ENCODE results near the gene COL5A1.

COL5A1 gene

DNA sequence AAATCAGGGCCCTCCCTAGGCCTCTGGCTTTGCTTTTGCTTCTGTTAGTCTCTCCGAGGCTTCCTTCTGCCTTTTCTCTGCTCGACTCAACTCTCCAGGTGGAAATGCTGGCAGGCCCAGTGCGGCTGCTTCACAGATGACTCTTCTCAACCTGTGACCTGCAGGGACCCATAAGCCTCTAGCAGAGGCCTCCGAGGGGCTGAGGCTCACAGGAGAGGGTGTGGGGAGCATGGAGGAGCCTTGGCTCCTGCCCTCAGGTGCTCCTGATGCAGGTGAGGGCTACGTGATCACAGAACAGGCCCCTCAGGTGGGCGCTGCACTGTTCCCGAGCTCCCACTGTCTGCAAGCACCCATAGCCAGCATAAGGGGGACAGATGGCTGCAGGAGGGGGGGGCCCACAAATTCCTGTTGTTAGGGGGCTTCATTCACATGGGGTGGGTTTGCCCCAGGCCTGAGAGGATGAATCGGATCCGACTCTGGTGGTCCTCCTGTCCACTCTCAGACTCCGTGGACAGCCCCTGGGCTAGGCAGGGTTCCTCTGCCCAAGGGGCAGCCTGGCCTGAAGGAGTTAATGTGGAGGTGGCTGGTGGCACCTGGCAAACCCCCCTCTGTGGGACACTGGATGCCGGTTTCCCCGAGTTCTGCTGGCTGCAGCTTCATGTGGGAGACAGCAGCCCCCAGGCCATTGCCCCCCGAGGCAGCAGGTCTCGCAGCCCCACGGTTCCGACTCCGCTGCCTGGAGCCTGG, 228.1 kb downstream of the COL5A1 start:
- DNase-seq, result no peak

- DNase-seq, result no peak
Observed at GRCh38 chr9:134870301-134870694, 228.7 kb downstream of the COL5A1 start.

DNA sequence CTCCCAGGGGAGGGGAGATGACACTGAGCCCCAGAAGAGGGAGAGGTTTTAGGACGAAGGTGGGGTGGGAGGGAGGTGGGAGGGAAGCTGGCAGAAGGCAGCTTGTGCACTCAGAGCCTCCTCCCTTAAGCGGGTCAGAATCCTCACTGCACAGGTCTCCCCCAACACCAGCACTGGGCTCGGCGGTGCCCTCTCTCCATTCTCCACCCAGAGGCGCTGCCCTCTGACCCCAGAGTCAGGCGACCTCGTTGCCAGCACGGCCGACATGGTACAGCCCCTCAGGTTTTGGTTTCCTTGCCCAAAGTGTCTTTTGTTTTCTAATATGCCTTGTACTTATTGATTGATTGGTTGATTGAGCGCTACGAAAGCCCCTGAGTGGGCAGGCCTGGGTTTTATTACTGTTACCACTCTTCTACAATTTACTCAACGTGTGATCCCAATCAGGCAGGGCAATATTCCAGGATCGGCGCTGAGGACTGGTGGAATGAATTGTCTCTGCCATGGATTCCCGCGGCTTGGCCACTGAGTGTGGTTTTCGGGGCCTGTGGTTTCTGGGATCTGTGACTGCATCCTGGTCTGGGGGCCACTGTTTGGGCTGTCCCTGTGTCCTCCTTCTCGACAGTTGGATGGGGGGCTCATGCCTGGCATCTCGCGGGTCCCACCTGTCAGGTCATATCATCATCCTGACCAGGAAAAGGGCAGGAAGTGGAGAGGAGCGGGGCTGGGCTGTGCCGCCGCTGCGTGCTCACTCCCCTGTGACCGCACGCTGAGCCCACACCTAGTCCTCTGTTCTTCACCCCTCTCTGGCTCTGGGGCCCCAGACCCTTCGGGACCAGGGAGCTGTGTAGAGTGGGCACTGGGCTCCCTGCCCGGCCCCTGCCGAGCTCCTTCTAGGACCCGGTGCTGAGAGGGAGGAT, 229.4 kb downstream of the COL5A1 start:
- no peak for DNase-seq

DNA sequence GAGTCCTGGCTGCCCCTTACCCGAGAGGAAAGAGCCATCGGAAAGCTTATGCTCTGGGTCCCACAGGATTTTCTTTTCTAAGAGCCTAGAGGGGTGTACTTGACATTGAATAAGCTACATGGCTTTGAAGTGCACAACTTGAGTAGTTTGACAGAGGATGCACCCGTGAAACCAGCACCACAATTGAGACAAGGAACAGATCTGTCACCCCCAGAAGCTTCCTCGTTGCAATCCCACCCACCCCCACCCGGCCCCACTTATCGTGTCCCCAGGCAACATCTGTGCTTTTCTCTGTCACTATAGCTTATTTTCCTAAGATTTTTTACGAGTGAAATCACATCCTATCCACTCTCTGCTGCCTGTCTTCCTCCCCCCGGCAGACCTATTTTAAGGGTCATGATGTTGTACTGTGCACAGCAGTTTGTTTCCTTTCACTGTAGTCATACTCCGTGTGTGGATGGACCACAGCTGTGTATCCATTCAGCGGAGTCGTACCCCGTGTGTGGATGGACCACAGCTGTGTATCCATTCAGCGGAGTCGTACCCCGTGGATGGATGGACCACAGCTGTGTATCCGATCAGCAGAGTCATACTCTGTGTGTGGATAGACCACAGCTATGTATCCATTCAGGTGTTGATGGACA, 230.2 kb downstream of the COL5A1 start:
- no peak for DNase-seq

- no peak for DNase-seq
Observed at GRCh38 chr9:134872482-134873231, 231.1 kb downstream of the COL5A1 start.

- no peak for DNase-seq
Observed at GRCh38 chr9:134875371-134875770, 233.8 kb downstream of the COL5A1 start.

- no peak for DNase-seq
Observed at GRCh38 chr9:134877541-134877940, 235.9 kb downstream of the COL5A1 start.

DNA sequence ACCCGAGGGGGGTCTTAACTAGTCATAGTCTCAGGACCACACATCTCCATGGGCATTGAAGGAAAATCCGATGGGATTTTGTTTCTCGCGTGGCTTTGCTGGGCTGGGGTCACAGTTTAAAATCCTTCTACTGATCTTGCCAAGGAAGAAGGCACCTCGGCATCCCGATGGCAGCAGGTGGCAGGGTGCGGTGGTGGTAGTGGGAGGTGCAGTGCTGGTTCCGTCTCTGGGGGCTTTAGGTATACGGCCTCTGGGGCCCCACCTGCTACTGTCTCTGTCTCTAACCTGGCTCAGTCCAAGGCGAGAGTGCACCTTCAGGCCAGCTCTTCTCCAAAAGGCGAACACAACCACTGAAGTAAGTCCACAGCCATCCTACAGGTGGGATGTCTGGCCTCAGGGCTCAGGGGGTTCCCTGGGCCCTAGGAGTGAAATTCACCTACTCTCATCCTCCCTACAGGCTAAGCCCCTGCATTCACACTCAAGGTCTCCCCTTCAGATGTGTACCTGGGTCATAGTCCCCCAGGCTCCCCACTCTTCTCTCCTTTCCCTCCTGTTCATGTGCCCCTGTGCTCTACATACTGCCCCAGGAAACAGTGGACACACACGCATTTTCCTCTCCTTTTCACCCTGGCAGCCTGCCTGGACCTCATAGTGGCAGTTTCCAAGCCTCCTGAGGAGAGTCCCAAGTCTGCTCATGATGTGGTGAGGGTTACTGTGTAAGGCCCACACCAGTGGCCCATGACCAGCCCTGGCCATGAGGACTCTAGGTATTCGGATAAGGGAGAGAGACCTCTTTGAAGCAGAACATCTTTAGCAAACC, 238.3 kb downstream of the COL5A1 start:
- DNase-seq, result no peak

GRCh38 chr9:134880484-134881312, 239.1 kb downstream of the COL5A1 start, which contains the start of gene FCN2:
FCN2 (plus strand) TSS chr9:134880810; CDS start chr9:134880822, 12 bp downstream.
- DNase-seq, result no peak

DNA sequence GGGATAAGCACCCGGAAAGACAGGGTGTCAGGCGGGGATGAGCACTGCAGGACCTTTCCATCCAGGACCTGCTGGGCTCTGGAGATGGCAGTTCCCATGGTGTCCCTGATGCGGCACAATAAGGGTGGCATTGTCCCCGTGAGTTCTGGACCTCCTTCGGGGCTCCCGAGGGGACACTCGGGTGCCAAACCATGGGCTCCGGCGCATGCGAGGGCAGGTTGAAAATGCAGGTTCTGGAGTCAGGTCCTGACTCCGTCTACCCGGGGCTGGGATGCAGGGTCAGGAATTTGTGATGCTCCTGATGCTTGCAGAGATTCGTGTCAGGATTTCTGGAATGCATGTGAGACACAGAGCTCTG, 239.7 kb downstream of the COL5A1 start:
- DNase-seq, result no peak

DNA sequence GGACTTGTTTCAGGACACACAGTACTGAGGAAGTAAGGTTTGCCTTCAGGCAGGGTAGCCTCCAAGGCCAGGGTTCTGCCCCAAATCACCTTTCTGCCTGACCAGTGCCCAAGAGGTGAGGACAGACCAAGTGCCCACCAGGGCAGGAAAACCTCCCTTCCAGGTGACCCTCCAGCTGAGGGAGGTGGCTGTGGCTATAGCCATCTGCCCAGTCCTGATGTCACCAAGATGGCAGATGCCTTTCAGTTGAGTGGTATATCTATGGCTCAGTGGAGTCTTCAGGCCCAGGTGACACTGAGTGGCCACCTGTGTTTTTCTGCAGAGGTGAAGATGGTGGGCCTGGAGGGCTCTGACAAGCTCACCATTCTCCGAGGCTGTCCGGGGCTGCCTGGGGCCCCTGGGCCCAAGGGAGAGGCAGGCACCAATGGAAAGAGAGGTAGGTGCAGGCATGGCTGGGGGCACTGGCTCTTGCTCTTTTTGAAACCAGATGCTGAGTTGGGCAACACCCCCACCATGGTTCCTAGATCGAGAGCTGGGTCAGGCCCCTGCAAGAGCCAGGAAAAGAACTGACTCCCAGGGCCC, 240.7 kb downstream of the COL5A1 start:
- DNase-seq, result no peak

DNA sequence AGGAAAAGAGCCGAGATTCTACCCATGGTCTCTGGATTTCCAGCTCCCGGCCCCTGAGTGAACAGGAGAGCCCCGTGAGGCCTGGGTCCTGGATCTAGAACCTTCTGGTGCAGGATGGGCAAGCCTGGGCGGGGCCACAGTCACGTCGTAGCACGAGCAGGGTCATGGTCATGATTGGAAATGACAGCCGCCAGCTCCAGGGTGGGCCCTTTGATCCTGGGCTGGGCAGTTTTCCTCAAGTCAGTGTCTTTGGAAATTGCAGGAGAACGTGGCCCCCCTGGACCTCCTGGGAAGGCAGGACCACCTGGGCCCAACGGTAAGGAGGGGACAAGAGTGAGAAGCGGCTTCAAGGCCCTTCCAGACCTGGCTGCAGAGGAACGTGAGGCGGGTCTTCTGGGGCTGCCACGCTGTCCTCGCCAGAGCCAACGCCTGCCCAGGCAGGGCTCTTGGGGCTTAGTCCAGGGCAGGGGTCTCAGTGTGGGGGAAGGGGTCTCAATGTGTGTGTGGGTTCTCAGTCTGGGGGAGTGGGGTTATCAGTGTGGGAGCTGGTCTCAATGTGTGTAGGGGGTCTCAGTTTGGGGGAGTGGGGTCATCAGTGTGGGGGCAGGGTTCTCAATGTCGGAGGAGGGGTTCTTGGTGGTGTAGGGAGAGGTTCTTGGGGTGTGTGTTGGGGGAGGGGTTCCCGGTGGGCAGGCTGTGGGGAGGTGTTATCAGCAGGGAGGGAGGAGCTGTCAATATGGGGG, 241.6 kb downstream of the COL5A1 start:
- no peak for DNase-seq

- no peak for DNase-seq
Observed at GRCh38 chr9:134884492-134884891, 242.9 kb downstream of the COL5A1 start.

- no peak for DNase-seq
Observed at GRCh38 chr9:134885001-134885678, 243.5 kb downstream of the COL5A1 start.

DNA sequence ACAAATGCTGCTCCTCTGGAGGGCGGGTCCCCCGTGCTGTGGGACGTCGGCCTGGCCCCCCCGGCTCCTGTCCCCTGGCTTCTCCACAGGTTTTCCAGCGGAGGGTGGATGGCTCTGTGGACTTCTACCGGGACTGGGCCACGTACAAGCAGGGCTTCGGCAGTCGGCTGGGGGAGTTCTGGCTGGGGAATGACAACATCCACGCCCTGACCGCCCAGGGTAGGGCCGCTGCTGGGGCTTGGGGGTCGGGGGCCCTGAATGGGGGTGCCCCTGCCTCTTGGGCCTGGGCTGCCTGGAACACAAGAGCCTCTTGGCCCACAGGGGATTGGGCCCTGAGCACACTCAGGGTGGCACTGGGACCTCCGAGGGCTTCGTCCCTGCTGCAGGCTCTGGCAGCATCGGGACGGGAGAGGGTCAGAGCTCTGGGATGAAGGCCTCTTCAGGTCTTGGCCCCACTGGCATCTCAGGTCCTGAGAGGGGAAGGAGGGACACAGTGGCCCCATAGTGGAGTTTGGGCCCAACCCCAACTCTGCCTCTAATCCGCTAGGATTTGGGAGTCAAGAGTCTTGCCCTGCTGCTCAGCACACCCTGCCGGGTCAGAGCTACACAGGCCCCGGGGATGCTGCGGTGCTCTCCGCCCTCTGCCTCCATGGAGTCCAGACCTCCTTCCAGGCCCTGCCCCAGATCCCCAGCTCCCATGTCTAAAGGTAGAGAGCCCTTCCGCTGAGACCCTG, 244.2 kb downstream of the COL5A1 start:
- no peak for DNase-seq

GRCh38 chr9:134886413-134886913, 244.9 kb downstream of the COL5A1 start:
- DNase-seq, result no peak

DNA sequence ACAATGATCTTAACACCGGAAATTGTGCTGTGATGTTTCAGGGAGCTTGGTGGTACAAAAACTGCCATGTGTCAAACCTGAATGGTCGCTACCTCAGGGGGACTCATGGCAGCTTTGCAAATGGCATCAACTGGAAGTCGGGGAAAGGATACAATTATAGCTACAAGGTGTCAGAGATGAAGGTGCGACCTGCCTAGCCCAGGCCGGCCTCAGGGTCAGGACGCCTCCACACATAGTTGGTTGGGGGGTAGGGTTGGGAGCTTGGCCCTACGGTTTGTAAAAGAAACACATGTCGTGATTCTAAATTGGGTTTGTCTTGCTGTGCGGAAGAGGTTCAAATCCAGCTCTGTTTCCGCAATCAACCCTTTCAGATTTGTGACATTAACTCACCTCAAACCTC, 245.6 kb downstream of the COL5A1 start:
- DNase-seq, result no peak
